Measurements from ENCODE around the gene TNFRSF1A. TPM values are rescaled to one million over a fixed set of nuclear protein-coding genes. Genes with fewer than 3 reads are reported as not detected.

Gene TNFRSF1A
- total and polyA plus RNA-seq, 7 donors, result 31.7 to 191 (median 135) TPM

DNA sequence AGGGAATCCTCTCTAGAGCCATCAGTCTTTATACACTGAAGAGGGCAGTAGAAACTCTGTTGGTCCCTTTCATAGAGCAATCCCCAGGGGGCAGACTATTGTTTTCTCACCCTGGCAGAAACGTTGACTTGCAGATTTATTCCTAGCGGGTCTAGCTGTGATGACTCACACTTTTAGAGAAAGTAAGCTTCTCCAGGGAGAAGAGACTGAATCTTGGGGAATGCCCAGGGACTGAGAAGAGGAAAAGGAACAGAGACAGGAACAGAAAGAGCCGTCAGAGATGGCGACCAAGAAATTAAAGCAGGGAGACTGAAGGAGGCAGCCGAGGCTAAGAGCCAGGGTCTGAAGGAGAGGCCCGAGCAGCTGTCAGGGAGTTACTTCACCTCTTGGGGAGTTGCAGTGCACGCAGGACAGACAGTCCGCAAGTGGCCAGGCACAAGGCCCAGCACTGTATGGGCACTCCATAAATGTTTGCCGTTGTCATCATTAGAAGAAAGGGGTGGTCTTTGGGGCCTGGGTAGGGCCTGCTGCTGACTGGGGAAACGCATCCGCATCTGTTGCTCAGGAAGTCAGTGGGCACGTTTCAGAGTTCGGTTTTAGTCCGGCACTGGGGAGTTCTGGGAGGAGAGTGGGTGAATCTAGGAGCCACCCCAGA is 18.4 kb downstream of the TNFRSF1A start:
- WGBS, 2 donors, result 16 to 46% methylated on average over 14 of the region's 14 CpGs
- peak; percentile 89 for DNase-seq
- no peaks in the 10 kb centered on the region for H3K27me3 ChIP-seq
- H3K27ac ChIP-seq, result peak overlapping the region; percentile 77 to 98 (median 92)
- TF ChIP-seq POLR2AphosphoS5 (IDR thresholded peaks at IDR 0.05) (peak in 2 of 4 donors; percentile 49 to 60), POLR2A (IDR thresholded peaks at IDR 0.05) (no peak), EP300 (IDR thresholded peaks at IDR 0.05) (no peak)
- TF ChIP-seq, protein P1, sequence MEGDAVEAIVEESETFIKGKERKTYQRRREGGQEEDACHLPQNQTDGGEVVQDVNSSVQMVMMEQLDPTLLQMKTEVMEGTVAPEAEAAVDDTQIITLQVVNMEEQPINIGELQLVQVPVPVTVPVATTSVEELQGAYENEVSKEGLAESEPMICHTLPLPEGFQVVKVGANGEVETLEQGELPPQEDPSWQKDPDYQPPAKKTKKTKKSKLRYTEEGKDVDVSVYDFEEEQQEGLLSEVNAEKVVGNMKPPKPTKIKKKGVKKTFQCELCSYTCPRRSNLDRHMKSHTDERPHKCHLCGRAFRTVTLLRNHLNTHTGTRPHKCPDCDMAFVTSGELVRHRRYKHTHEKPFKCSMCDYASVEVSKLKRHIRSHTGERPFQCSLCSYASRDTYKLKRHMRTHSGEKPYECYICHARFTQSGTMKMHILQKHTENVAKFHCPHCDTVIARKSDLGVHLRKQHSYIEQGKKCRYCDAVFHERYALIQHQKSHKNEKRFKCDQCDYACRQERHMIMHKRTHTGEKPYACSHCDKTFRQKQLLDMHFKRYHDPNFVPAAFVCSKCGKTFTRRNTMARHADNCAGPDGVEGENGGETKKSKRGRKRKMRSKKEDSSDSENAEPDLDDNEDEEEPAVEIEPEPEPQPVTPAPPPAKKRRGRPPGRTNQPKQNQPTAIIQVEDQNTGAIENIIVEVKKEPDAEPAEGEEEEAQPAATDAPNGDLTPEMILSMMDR (IDR thresholded peaks at IDR 0.05), result peak; percentile 41 to 73 (median 48)
- peaks cover 6 to 10% (median 8%) of the 10 kb centered on the region in 4 donors for H3K36me3 ChIP-seq
- intact Hi-C loops (cut with DNase I), result loop anchor here (2.0 to 5.0 kb wide), 2 partner anchors 129 to 147 kb away; partner anchors contain the start of genes TAPBPL and VAMP1
- H3K9me3 ChIP-seq, result no peaks in the 10 kb centered on the region
- peaks cover 0 to 65% (median 56%) of the 10 kb centered on the region in 4 donors for H3K4me1 ChIP-seq
- peak overlapping the region in 2 of 4 donors; percentile 10 to 13 for H3K4me3 ChIP-seq

DNA sequence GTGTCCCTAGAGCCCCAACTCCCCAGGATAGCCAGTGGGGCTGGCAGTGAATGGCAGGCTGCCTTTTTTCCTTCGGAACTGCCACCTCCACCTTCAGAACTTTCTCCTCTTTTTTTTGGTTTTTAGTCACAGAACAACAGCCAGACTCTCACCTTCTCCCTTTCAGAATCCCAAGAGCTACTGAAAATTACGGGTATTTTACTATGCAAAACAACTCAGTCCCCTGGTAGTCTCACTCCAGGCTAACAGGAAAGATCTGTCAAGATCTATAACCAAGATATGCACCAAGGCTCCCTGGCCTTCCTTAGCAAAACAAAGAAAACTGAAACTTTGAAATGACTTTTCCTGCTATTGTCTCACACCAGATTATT is 18.9 kb downstream of the TNFRSF1A start:
- Histone ChIP-seq H3K27ac (peak overlapping the region; percentile 77 to 98 (median 92)), H3K4me3 (no peak overlapping the region), H3K36me3 (peaks cover under 1 to 4% (median 3%) of the 10 kb centered on the region in 4 donors), H3K9me3 (no peaks in the 10 kb centered on the region), H3K4me1 (peaks cover 0 to 60% (median 51%) of the 10 kb centered on the region in 4 donors), H3K27me3 (no peaks in the 10 kb centered on the region)
- TF ChIP-seq POLR2AphosphoS5 (IDR thresholded peaks at IDR 0.05) (no peak), POLR2A (IDR thresholded peaks at IDR 0.05) (no peak), EP300 (IDR thresholded peaks at IDR 0.05) (no peak)
- TF ChIP-seq, protein P1 (IDR thresholded peaks at IDR 0.05), result no peak
- 37 to 51% methylated on average over 2 of the region's 2 CpGs for WGBS, 2 donors
- DNase-seq, result no peak
- intact Hi-C loops (cut with DNase I), result loop anchor here (2.0 to 5.0 kb wide), 2 partner anchors 129 to 148 kb away; partner anchors contain the start of genes TAPBPL and VAMP1

DNA sequence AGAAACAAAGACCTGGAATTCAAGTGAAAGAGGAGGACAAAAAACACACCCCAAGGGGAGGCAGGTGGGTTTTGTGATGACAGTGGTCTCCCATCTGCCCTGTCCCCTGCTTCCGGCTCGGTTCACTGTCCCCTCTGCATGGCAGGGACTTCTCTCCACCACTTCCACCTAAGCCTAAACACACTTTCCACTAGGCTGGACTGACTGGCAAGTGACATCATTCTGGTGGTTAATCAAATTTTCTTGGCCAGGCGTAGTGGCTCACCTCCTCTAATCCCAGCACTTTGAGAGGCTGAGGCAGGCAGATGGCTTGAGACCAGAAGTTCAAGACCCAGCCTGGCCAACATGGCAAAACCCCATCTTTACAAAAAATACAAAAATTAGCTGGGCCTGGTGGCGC is 19.5 kb downstream of the TNFRSF1A start:
- Histone ChIP-seq H3K4me3 (no peak overlapping the region), H3K27ac (peak overlapping the region; percentile 77 to 98 (median 92)), H3K27me3 (no peaks in the 10 kb centered on the region), H3K36me3 (no peaks in the 10 kb centered on the region), H3K4me1 (peaks cover 0 to 54% (median 45%) of the 10 kb centered on the region in 4 donors), H3K9me3 (no peaks in the 10 kb centered on the region)
- 87 to 90% methylated on average over 4 of the region's 4 CpGs for WGBS, 2 donors
- TF ChIP-seq, protein P1 (IDR thresholded peaks at IDR 0.05), result no peak
- no peak for TF ChIP-seq POLR2AphosphoS5 (IDR thresholded peaks at IDR 0.05)
- TF ChIP-seq POLR2A (IDR thresholded peaks at IDR 0.05), result no peak
- TF ChIP-seq EP300 (IDR thresholded peaks at IDR 0.05), result no peak
- DNase-seq, result no peak
- intact Hi-C loops (cut with DNase I), result loop anchor here (2.0 to 5.0 kb wide), 2 partner anchors 130 to 148 kb away; partner anchors contain the start of genes TAPBPL and VAMP1

DNA sequence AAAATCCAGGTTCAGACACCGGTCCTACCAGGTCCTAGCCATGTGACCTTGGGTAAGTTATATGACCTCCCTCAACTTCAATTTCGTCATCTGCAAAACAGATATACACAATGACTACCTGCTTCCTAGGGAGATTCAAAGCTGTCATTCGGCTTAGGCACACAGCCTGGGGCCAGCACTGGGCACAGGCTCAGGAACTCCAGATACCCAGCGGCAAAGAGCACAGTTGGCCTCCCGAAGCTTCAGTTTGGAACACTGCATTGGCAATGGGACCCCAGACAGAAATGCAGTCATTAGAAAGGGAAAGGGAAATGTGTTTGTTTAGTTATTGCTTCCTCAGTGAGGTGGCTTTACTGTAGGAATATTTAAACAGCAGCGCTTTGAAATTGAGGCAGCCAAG is 20.0 kb downstream of the TNFRSF1A start:
- H3K27me3 ChIP-seq, result no peaks in the 10 kb centered on the region
- intact Hi-C loops (cut with DNase I), result loop anchor here (2.0 to 5.0 kb wide), 2 partner anchors 130 to 149 kb away; partner anchors contain the start of genes TAPBPL and VAMP1
- no peak for TF ChIP-seq POLR2AphosphoS5 (IDR thresholded peaks at IDR 0.05)
- TF ChIP-seq POLR2A (IDR thresholded peaks at IDR 0.05), result no peak
- TF ChIP-seq, protein P1 (IDR thresholded peaks at IDR 0.05), result no peak
- TF ChIP-seq EP300 (IDR thresholded peaks at IDR 0.05), result no peak

More for the DNA sequence above, 20.0 kb downstream of the TNFRSF1A start:
- peaks cover 0 to 49% (median 40%) of the 10 kb centered on the region in 4 donors for H3K4me1 ChIP-seq
- H3K27ac ChIP-seq, result peak overlapping the region in 3 of 4 donors; percentile 77 to 98 (median 97)
- 61 to 79% methylated on average over 6 of the region's 6 CpGs for WGBS, 2 donors
- H3K9me3 ChIP-seq, result no peaks in the 10 kb centered on the region
- DNase-seq, result no peak
- H3K4me3 ChIP-seq, result no peak overlapping the region
- H3K36me3 ChIP-seq, result no peaks in the 10 kb centered on the region

All from sigmoid colon (tissue), 7 donors.